Psoas muscle (tissue), 8 donors: Measurements from ENCODE around the gene ARHGAP24. TPM values are rescaled to one million over a fixed set of nuclear protein-coding genes. Genes with fewer than 3 reads are reported as not detected.

Source experiments
- ATAC-seq, 4 donors: fragments of 200-7000 bp; cut with Tn5 transposase; one replicate each; pipeline ENCODE4 v1.9.1; 2020; ENCODE audit warnings: moderate library complexity in 3 of 4, mild to moderate bottlenecking in 2 of 4
- DNase-seq, 2 donors: peaks; one replicate each; pipeline ENCODE4 v3.0.0-alpha.2; 2020
- H3K27ac ChIP-seq: fragments of 200-600 bp; one replicate; pipeline ENCODE4 v1.8.0; 2022
- H3K27me3 ChIP-seq, 3 donors: fragments of 200-600 bp in 1 of 3; one replicate each; pipeline versions ENCODE4 v1.6.1 to v1.8.0; 2013 to 2022; ENCODE audit warnings: low read length in 2 of 3, mild to moderate bottlenecking in 2 of 3, moderate library complexity in 1 of 3; ENCODE audit not compliant: insufficient read depth in 3 of 3
- H3K36me3 ChIP-seq, 2 donors: fragments of 200-600 bp in 1 of 2; one replicate each; pipeline versions ENCODE4 v1.6.1 to v1.8.0; 2013 to 2022; ENCODE audit warnings: low read depth in 1 of 2, mild to moderate bottlenecking in 1 of 2, moderate library complexity in 1 of 2; ENCODE audit not compliant: insufficient read depth in 1 of 2
- H3K4me1 ChIP-seq: fragments of 200-600 bp; one replicate; pipeline ENCODE4 v1.8.0; 2022
- H3K4me3 ChIP-seq: fragments of 200-600 bp; one replicate; pipeline ENCODE4 v1.8.0; 2022; ENCODE audit warnings: mild to moderate bottlenecking
- H3K9me3 ChIP-seq: fragments of 200-600 bp; one replicate; pipeline ENCODE4 v1.8.0; 2022
- CTCF ChIP-seq: fragments of 200-600 bp; IDR thresholded peaks from one replicate; pipeline ENCODE4 v1.8.0; 2022; ENCODE audit warnings: antibody characterized with exemption
- WGBS, 3 donors: extraction: QIAGEN DNeasy Blood & Tissue Kit; methylation state at CpG; one replicate each; pipeline versions ENCODE4 v1.1.6 to v1.1.7; 2013; 5-methylcytosine and 5-hydroxymethylcytosine counted together
- intact Hi-C, 2 donors: fragments of 100-400 bp; cut with DNase I; formaldehyde crosslinking; loops; one replicate each; pipeline versions ENCODE4 v1.11.0 to v1.14.2; 2022
- polyA plus RNA-seq, 3 donors: library from polyadenylated mRNA; stranded (reverse); fragments of 200-250 nt; gene quantifications; one replicate each; pipeline ENCODE4 v1.2.3, GENCODE V29; 2013
- total RNA-seq, 4 donors: library from RNA; stranded (reverse); fragmentation: NEBNext Ultra II Directional in 2 of 4; extraction: Animal tissue kit (Norgen Biotek cat#: 25700) in 2 of 4; gene quantifications; one replicate each; pipeline versions ENCODE4 v1.2.1 to v1.2.4, GENCODE V29; 2021 to 2023
- donor health status: healthy with polysubstance abuse.
- donor health status: DM: no; HTN: no; CAD: no; lungs with moderate emphysema.
- donor health status: Bipolar disorder and iron deficiency.
- donor health status: healthy.
- donor health status: DM: yes; HTN: yes; CAD: no.
- donor health status: DM: no; HTN: no; CAD: no.
- donor health status: DM: no; HTN: no; CAD: no.
- donor health status: DM: yes; HTN: yes; CAD: no.

The ARHGAP24 gene
- total and polyA plus RNA-seq, 7 donors = 2.3 to 25.7 (median 4.6) TPM

- Histone ChIP-seq H3K4me3 (no peak overlapping the region), H3K4me1 (no peaks in the 10 kb centered on the region), H3K27me3 (no peaks in the 10 kb centered on the region), H3K9me3 (no peaks in the 10 kb centered on the region), H3K27ac (no peak overlapping the region), H3K36me3 (no peaks in the 10 kb centered on the region)
- TF ChIP-seq CTCF = no peak
- ATAC-seq (no peak), DNase-seq (no peak)
- intact Hi-C loops = no loop called here
- WGBS, 3 donors = 85 to 94% (median 92%) methylated on average over 1 of the region's 1 CpG
These were observed 310.0 kb downstream of the ARHGAP24 start for GRCh38 chr4:85784947-85785346.

GRCh38 chr4:85787133-85787532 lies 312.2 kb downstream of the ARHGAP24 start:
- DNase-seq = no peak
- no peak overlapping the region for H3K4me3 ChIP-seq
- ATAC-seq = no peak
- no peak for TF ChIP-seq CTCF
- WGBS, 3 donors = 73 to 80% (median 79%) methylated on average over 3 of the region's 3 CpGs
- H3K4me1 ChIP-seq = no peaks in the 10 kb centered on the region
- H3K27ac ChIP-seq = no peak overlapping the region
- no peaks in the 10 kb centered on the region for H3K36me3 ChIP-seq
- H3K27me3 ChIP-seq = no peaks in the 10 kb centered on the region
- H3K9me3 ChIP-seq = no peaks in the 10 kb centered on the region
- intact Hi-C loops = no loop called here

DNA sequence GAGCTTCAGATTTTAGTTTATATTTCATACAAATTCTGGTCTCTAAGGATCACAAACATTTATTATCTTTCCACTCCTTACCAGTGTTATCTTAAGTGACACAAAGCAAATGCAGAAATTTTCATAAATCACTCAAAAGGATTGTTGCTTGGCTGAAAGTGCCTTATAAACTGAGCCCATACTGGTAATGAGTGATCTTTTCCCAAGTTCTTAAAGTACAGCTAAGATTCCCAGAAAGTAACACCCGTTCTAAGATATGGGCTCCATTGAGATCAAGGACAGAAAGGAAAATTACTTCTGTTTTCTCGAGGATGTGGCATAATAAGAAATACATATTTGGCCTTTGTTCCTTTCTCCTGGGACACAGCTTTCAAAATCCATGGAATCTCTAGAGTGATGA lies 313.7 kb downstream of the ARHGAP24 start:
- ATAC-seq = no peak
- no peak for TF ChIP-seq CTCF
- Histone ChIP-seq H3K36me3 (no peaks in the 10 kb centered on the region), H3K4me3 (no peak overlapping the region), H3K4me1 (peaks cover 4% of the 10 kb centered on the region), H3K9me3 (no peaks in the 10 kb centered on the region), H3K27ac (no peak overlapping the region), H3K27me3 (no peaks in the 10 kb centered on the region)
- no peak for DNase-seq
- WGBS, 3 donors = 53 to 76% (median 61%) methylated on average over 2 of the region's 2 CpGs
- intact Hi-C loops = no loop called here

- peaks cover 4% of the 10 kb centered on the region for H3K4me1 ChIP-seq
- DNase-seq (no peak), ATAC-seq (no peak)
- no peaks in the 10 kb centered on the region for H3K36me3 ChIP-seq
- H3K4me3 ChIP-seq = no peak overlapping the region
- no peak overlapping the region for H3K27ac ChIP-seq
- no peaks in the 10 kb centered on the region for H3K27me3 ChIP-seq
- TF ChIP-seq CTCF = no peak
- WGBS, 3 donors = 73 to 80% (median 79%) methylated on average over 3 of the region's 3 CpGs
- H3K9me3 ChIP-seq = no peaks in the 10 kb centered on the region
- intact Hi-C loops = no loop called here
These were observed 314.3 kb downstream of the ARHGAP24 start for GRCh38 chr4:85789241-85789640.

DNA sequence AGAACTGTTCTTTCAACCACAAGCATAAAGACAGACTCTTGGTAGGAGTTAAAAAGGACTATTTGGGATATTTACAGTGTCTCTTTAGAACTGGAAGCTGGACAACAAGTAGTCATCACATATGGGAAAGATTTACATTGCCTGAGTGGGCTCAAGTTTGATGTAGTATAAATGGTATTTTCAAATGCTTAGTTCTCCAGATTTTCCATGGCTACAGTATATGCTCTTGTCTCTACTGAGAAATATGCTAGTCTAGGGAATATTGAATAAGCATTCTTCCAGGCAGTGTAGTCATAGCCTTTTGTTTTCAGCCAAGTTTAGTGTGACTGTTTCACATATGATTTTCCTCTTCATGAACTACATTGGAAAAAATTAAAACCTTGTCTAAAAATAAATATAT lies 315.6 kb downstream of the ARHGAP24 start:
- H3K27me3 ChIP-seq = no peaks in the 10 kb centered on the region
- H3K4me3 ChIP-seq = no peak overlapping the region
- DNase-seq = no peak
- intact Hi-C loops = no loop called here
- peaks cover 4% of the 10 kb centered on the region for H3K4me1 ChIP-seq
- no peak for ATAC-seq
- no peaks in the 10 kb centered on the region for H3K9me3 ChIP-seq
- H3K36me3 ChIP-seq = no peaks in the 10 kb centered on the region
- no peak overlapping the region for H3K27ac ChIP-seq
- TF ChIP-seq CTCF = no peak
